CD4-positive, alpha-beta memory T cell (primary cell): Measurements from ENCODE around the gene SETD7. TPM values are rescaled to one million over a fixed set of nuclear protein-coding genes. Genes with fewer than 3 reads are reported as not detected.
"Not testable (repeated sequence)": the region's sequence is repeated elsewhere in the genome, so short reads cannot be mapped to it uniquely, and the experiment has no call there.

ENCODE experiments used
- CTCF ChIA-PET: fragments of 350-600 bp; sonication (Branson Sonifier 250); formaldehyde crosslinking; loops from one replicate; lab custom pipeline; 2021; ENCODE audit warnings: inconsistent platforms; ENCODE audit not compliant: partially characterized antibody; lab: Charles Lee
- POLR2A ChIA-PET: fragments of 350-600 bp; sonication (Branson Sonifier 250); formaldehyde crosslinking; loops from one replicate; lab custom pipeline; 2021; ENCODE audit not compliant: partially characterized antibody; lab: Charles Lee
- DNase-seq, 5 donors: peaks; one replicate each; pipeline versions ENCODE4 v3.0.0 to v3.0.0-alpha.2; 2020 to 2022; ENCODE audit warnings: mixed read lengths in 1 of 5
- H3K27ac ChIP-seq: one replicate; pipeline ENCODE4 v1.7.0; 2013; ENCODE audit warnings: low read depth, low read length
- H3K27me3 ChIP-seq: 2 replicates; pipeline ENCODE4 v1.7.0; 2013; ENCODE audit warnings: mild to moderate bottlenecking, low read length, moderate library complexity; ENCODE audit not compliant: insufficient read depth
- H3K36me3 ChIP-seq: 2 replicates; pipeline ENCODE4 v1.7.0; 2013; ENCODE audit warnings: mild to moderate bottlenecking, low read length, moderate library complexity; ENCODE audit not compliant: insufficient read depth
- H3K4me1 ChIP-seq: 2 replicates; pipeline ENCODE4 v1.7.0; 2013; ENCODE audit warnings: mild to moderate bottlenecking, low read length, moderate library complexity; ENCODE audit not compliant: insufficient read depth
- H3K4me3 ChIP-seq, 2 donors: one replicate each; pipeline ENCODE4 v1.7.0; 2013; ENCODE audit warnings: low read length in 2 of 2, mild to moderate bottlenecking in 1 of 2
- H3K9me3 ChIP-seq, 2 donors: one replicate each; pipeline ENCODE4 v1.7.0; 2013; ENCODE audit warnings: low read length in 2 of 2, control low read depth in 1 of 2; ENCODE audit not compliant: control insufficient read depth in 1 of 2
- H3K27ac Mint-ChIP-seq, 7 donors: one replicate each; pipeline ENCODE4 v1.8.0; 2020 to 2021; ENCODE audit warnings: mixed read lengths in 7 of 7, mild to moderate bottlenecking in 6 of 7, inconsistent platforms in 3 of 7, moderate library complexity in 3 of 7
- H3K27me3 Mint-ChIP-seq, 2 donors: one replicate each; pipeline ENCODE4 v1.8.0; 2020 to 2021; ENCODE audit warnings: mixed read lengths in 2 of 2
- H3K36me3 Mint-ChIP-seq, 2 donors: one replicate each; pipeline ENCODE4 v1.8.0; 2020 to 2021; ENCODE audit warnings: mixed read lengths in 2 of 2, inconsistent platforms in 1 of 2, mild to moderate bottlenecking in 1 of 2
- H3K4me1 Mint-ChIP-seq, 4 donors: one replicate each; pipeline ENCODE4 v1.8.0; 2020 to 2021; ENCODE audit warnings: mixed read lengths in 4 of 4, mild to moderate bottlenecking in 1 of 4
- H3K4me3 Mint-ChIP-seq, 8 donors: one replicate each; pipeline ENCODE4 v1.8.0; 2020 to 2021; ENCODE audit warnings: mixed read lengths in 8 of 8, mild to moderate bottlenecking in 7 of 8, moderate library complexity in 6 of 8, inconsistent platforms in 3 of 8
- H3K9me3 Mint-ChIP-seq, 8 donors: one replicate each; pipeline ENCODE4 v1.8.0; 2020 to 2021; ENCODE audit warnings: mixed read lengths in 8 of 8, mild to moderate bottlenecking in 5 of 8, inconsistent platforms in 3 of 8, moderate library complexity in 1 of 8
- intact Hi-C: fragments of 100-400 bp; cut with micrococcal nuclease; formaldehyde crosslinking; loops from one replicate; pipeline ENCODE4 v1.15.1; 2023
- polyA plus RNA-seq, 2 donors: library from polyadenylated mRNA; unstranded; fragments of 300-500 nt; fragmentation: Illumina TruSeq; gene quantifications; one replicate each; pipeline ENCODE4 v1.2.3, GENCODE V29; 2021
- total RNA-seq, 2 experiments: library from RNA; stranded (reverse); gene quantifications; one replicate each; pipeline ENCODE4 v1.2.3, GENCODE V29; 2021

SETD7 gene
- total and polyA plus RNA-seq, 4 experiments from 2014 or later, result 3.9 to 14.6 (median 9.7) TPM

DNA sequence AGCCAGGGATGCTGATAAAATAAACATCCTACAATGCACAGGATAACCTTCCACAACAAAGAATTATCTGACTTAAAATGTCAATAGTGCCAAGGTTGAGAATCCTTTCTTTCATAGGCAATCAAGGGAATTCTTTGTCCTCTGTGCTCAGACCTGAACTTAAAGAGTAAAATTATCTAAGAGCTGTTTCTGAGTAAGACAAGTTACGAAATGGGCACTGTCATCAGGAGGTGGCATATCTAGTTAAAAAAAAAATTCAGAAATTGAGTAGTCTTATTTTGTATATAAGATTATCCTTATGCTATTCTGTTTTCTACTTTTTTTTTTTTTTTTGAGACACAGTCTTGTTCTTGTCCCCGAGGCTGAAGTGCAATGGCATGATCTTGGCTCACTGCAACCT is 105.4 kb downstream of the SETD7 start:
- CTCF ChIA-PET, result no interaction called here
- H3K27ac Mint-ChIP-seq, result no peak overlapping the region
- no peaks in the 10 kb centered on the region for H3K9me3 Mint-ChIP-seq
- no peak overlapping the region for H3K27ac ChIP-seq
- intact Hi-C loops, result loop anchor here (5.0 kb wide), 3 partner anchors 702 to 1072 kb away; partner anchors contain the start of genes ELMOD2, MAML3 and SCOC
- H3K27me3 Mint-ChIP-seq, result no peaks in the 10 kb centered on the region
- peaks cover 25 to 45% (median 36%) of the 10 kb centered on the region in 4 donors for H3K4me1 Mint-ChIP-seq
- no peaks in the 10 kb centered on the region for H3K9me3 ChIP-seq
- H3K36me3 ChIP-seq, result no peaks in the 10 kb centered on the region
- H3K36me3 Mint-ChIP-seq, result peaks cover 9 to 20% of the 10 kb centered on the region in 2 donors
- POLR2A ChIA-PET, result interaction anchor here (5.7 kb wide), 1 partner anchor 105 kb away, joined by 73 read pairs; the partner anchor contains the start of gene SETD7
- H3K4me1 ChIP-seq, result peaks cover 29% of the 10 kb centered on the region
- H3K4me3 ChIP-seq, result no peak overlapping the region
- DNase-seq, result no peak
- no peaks in the 10 kb centered on the region for H3K27me3 ChIP-seq
- no peak overlapping the region for H3K4me3 Mint-ChIP-seq

DNA sequence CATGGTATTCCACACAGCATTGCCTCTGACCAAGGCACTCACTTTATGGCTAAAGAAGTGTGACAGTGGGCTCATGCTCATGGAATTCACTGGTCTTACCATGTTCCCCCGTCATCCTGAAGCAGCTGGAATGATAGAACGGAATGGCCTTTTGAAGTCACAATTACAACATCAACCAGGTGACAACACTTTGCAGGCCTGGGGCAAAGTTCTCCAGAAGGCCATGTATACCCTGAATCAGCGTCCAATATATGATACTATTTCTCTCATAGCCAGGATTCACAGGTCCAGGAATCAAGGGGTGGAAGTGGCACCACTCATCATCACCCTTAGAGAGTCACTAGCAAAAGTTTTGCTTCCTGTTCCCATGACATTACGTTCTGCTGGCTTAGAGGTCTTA is 108.9 kb downstream of the SETD7 start:
- H3K27ac Mint-ChIP-seq, DNase-seq, H3K4me3 Mint-ChIP-seq, H3K36me3 ChIP-seq, intact Hi-C loops, H3K9me3 Mint-ChIP-seq, H3K27ac ChIP-seq, H3K4me3 ChIP-seq, H3K27me3 Mint-ChIP-seq, H3K4me1 ChIP-seq, POLR2A ChIA-PET, H3K9me3 ChIP-seq, H3K27me3 ChIP-seq: not testable (repeated sequence)
- Mint-ChIP-seq H3K4me1 (peaks cover 4 to 17% (median 11%) of the 10 kb centered on the region in 4 donors), H3K36me3 (peaks cover 3 to 17% of the 10 kb centered on the region in 2 donors)
- CTCF ChIA-PET, result interaction anchor here (0.9 kb wide), 1 partner anchor 9 kb away, joined by 3 read pairs; no protein-coding TSS in a partner anchor

Other genes starting within 250 kb of the SETD7 start
- 10 to 100 TPM; 16.4 to 16.6 TPM for gene RAB33B, start 102.1 kb downstream of the SETD7 start, total RNA-seq
- gene RAB33B, start 102.1 kb downstream of the SETD7 start, polyA plus RNA-seq, result 10 to 100 TPM in 1 of 2 donors, 1 to 10 TPM in 1; 9.4 to 10.3 TPM
- gene MGST2, start 109.6 kb upstream of the SETD7 start, total RNA-seq, result 1 to 10 TPM; 1.0 to 1.5 TPM
- gene MGST2, start 109.6 kb upstream of the SETD7 start, polyA plus RNA-seq, result 10 to 100 TPM; 15.1 to 26.2 TPM